Spleen (tissue), 11 donors: ENCODE results near the gene TMEM205. TPM values are rescaled to one million over a fixed set of nuclear protein-coding genes. Genes with fewer than 3 reads are reported as not detected.

Experiments used
- DNase-seq: peaks from one replicate; pipeline ENCODE4 v3.0.0-alpha.2; 2020
- H3K27ac ChIP-seq, 8 donors: fragments of 200-600 bp; sonication (generic) in 7 of 8; 1 replicate in 4 of 8; 2 replicates in 4 of 8; pipeline versions ENCODE4 v1.5.0 to v1.8.0; 2016 to 2021; ENCODE audit warnings: inconsistent platforms in 4 of 8, mild to moderate bottlenecking in 4 of 8, moderate library complexity in 1 of 8
- H3K27me3 ChIP-seq, 7 donors: fragments of 200-600 bp; sonication (generic) in 6 of 7; replicated peaks in 1 of 7; 1 replicate in 4 of 7; 2 replicates in 3 of 7; pipeline versions ENCODE4 v1.5.0 to v1.8.0; 2016 to 2021; ENCODE audit warnings: inconsistent platforms in 3 of 7, mild to moderate bottlenecking in 1 of 7
- H3K36me3 ChIP-seq, 6 donors: fragments of 200-600 bp; sonication (generic) in 5 of 6; 1 replicate in 4 of 6; 2 replicates in 2 of 6; pipeline versions ENCODE4 v1.5.0 to v1.8.0; 2016 to 2021; ENCODE audit warnings: inconsistent platforms in 2 of 6
- H3K4me1 ChIP-seq, 6 donors: fragments of 200-600 bp; sonication (generic) in 5 of 6; 1 replicate in 3 of 6; 2 replicates in 3 of 6; pipeline versions ENCODE4 v1.5.0 to v1.8.0; 2016 to 2021; ENCODE audit warnings: inconsistent platforms in 3 of 6
- H3K4me3 ChIP-seq, 8 donors: fragments of 200-600 bp; sonication (generic) in 7 of 8; 1 replicate in 4 of 8; 2 replicates in 4 of 8; pipeline versions ENCODE4 v1.5.0 to v1.8.0; 2016 to 2021; ENCODE audit warnings: inconsistent platforms in 4 of 8, mild to moderate bottlenecking in 4 of 8, moderate library complexity in 2 of 8
- H3K9me3 ChIP-seq, 8 donors: fragments of 200-600 bp; sonication (generic) in 7 of 8; 1 replicate in 4 of 8; 2 replicates in 4 of 8; pipeline versions ENCODE4 v1.5.0 to v1.8.0; 2016 to 2021; ENCODE audit warnings: inconsistent platforms in 4 of 8
- POLR2A ChIP-seq, 3 donors: fragments of 450-650 bp; IDR thresholded peaks; one replicate each; pipeline ENCODE4 v1.5.1; 2017; ENCODE audit warnings: antibody characterized with exemption in 3 of 3, mild to moderate bottlenecking in 1 of 3
- POLR2AphosphoS5 ChIP-seq, 3 donors: sonication (generic); formaldehyde crosslinking; IDR thresholded peaks; one replicate each; pipeline ENCODE4 v1.5.1; 2017; ENCODE audit warnings: antibody characterized with exemption in 3 of 3
- WGBS, 5 donors: extraction: QIAGEN DNeasy Blood & Tissue Kit in 3 of 5; methylation state at CpG; one replicate each; pipeline versions ENCODE4 v1.1.5 to v1.1.7; 2013 to 2018; 5-methylcytosine and 5-hydroxymethylcytosine counted together
- intact Hi-C: fragments of 100-400 bp; cut with DNase I; formaldehyde crosslinking; loops from one replicate; pipeline ENCODE4 v1.15.0; 2023; ENCODE audit warnings: low total_unique reads
- polyA plus RNA-seq, 3 donors: library from polyadenylated mRNA; stranded (reverse); fragments of 200-250 nt; gene quantifications; one replicate each; pipeline ENCODE4 v1.2.1, GENCODE V29; 2013
- total RNA-seq, 7 donors: library from RNA; depleted of rRNA in 3 of 7; stranded (reverse); fragments of >200 nt in 3 of 7; fragmentation: NEBNext Ultra II Directional in 4 of 7; extraction: Animal tissue kit (Norgen Biotek cat#: 25700) in 4 of 7; gene quantifications; one replicate each; pipeline versions ENCODE4 v1.1.0 to v1.2.1, GENCODE V29; 2016 to 2021
- TF ChIP-seq, protein P1 (sequence below), 11 experiments: fragments of 200-600 bp in 7 of 11; fragments of 450-650 bp in 4 of 11; sonication (generic) in 4 of 11; IDR thresholded peaks in 8 of 11; conservative IDR thresholded peaks in 3 of 11; 1 replicate in 7 of 11; 2 replicates in 4 of 11; pipeline versions ENCODE4 v1.4.0 to v1.8.0; 2016 to 2021; ENCODE audit warnings: antibody characterized with exemption in 11 of 11, inconsistent platforms in 4 of 11, mild to moderate bottlenecking in 1 of 11
- donor health status: healthy with polysubstance abuse.
- donor health status: DM: no; HTN: no; CAD: no; lungs with moderate emphysema.
- donor health status: DM: no; HTN: no; CAD: no.
- donor health status: Bipolar disorder and iron deficiency.
- donor health status: healthy.
- donor health status: DM: no; HTN: no; CAD: no.
- donor health status: DM: yes; HTN: yes; CAD: no.

Gene TMEM205
- total and polyA plus RNA-seq, 10 donors: 44.1 to 143 (median 69.6) TPM

GRCh38 chr19:11375143-11375948, 29.3 kb upstream of the TMEM205 start:
- peak; percentile 95 for DNase-seq
- H3K9me3 ChIP-seq: no peaks in the 10 kb centered on the region
- WGBS, 5 donors: 4 to 6% (median 5%) methylated on average over 23 to 27 of the region's 27 CpGs
- TF ChIP-seq POLR2A (IDR thresholded peaks at IDR 0.05) (peak in 2 of 3 donors; percentile 68 to 83), POLR2AphosphoS5 (IDR thresholded peaks at IDR 0.05) (peak; percentile 46 to 85 (median 73))
- TF ChIP-seq, protein P1, sequence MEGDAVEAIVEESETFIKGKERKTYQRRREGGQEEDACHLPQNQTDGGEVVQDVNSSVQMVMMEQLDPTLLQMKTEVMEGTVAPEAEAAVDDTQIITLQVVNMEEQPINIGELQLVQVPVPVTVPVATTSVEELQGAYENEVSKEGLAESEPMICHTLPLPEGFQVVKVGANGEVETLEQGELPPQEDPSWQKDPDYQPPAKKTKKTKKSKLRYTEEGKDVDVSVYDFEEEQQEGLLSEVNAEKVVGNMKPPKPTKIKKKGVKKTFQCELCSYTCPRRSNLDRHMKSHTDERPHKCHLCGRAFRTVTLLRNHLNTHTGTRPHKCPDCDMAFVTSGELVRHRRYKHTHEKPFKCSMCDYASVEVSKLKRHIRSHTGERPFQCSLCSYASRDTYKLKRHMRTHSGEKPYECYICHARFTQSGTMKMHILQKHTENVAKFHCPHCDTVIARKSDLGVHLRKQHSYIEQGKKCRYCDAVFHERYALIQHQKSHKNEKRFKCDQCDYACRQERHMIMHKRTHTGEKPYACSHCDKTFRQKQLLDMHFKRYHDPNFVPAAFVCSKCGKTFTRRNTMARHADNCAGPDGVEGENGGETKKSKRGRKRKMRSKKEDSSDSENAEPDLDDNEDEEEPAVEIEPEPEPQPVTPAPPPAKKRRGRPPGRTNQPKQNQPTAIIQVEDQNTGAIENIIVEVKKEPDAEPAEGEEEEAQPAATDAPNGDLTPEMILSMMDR (IDR thresholded peaks at IDR 0.05 in 8 of 11, conservative IDR thresholded peaks at IDR 0.05 in 3 of 11): no peak
- H3K36me3 ChIP-seq: peaks cover 0 to 28% (median 2%) of the 10 kb centered on the region in 6 donors
- H3K27me3 ChIP-seq: no peaks in the 10 kb centered on the region
- intact Hi-C loops: no loop called here
- peaks cover 35 to 67% (median 49%) of the 10 kb centered on the region in 6 donors for H3K4me1 ChIP-seq
- H3K4me3 ChIP-seq: peak overlapping the region; percentile 20 to 72 (median 58)
- peak overlapping the region; percentile 91 to 100 (median 96) for H3K27ac ChIP-seq

DNA sequence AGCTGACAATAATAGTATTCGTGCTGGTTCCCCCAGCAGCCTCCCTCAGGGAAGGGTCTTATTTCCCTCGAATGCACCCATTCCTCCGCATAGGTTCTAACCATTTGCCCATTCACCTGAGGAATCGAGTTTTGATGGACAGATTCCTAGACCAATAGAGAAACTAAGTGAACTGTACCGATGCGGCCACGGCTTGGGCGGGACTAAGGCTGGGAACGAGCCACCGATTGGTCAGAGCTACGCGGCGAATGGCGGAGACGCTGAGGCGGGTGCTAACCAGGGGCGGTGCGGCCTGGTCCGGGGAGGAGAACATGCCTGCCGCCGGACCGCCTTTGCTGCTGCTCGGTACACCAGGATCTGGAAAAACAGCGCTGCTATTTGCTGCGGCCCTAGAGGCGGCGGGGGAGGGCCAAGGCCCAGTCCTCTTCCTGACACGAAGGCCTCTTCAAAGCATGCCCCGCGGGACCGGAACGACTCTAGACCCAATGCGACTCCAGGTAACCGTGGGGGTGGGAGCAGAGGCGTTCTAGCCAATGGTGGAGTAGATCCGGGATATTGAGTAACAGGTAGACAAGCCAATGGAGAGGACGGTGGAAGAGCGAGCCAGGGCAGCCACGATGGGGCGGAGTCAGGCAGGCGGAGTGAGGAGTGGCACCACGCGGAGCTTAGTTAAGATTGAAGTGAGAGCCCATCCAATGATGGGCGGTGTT, 28.5 kb upstream of the TMEM205 start, which contains the start of gene SWSAP1:
TSS of gene SWSAP1 (plus strand) at position 234 of the 710 bp plus-strand sequence. CDS start at position 249, 15 bp downstream.
- peaks cover 31 to 60% (median 42%) of the 10 kb centered on the region in 6 donors for H3K4me1 ChIP-seq
- H3K4me3 ChIP-seq: peak within 1 kb of the TSS; percentile 39 to 73 (median 60)
- DNase-seq: peak; percentile 99
- H3K27me3 ChIP-seq: no peaks in the 10 kb centered on the region
- WGBS, 5 donors: 0 to 1% (median 0%) methylated on average over 35 to 44 of the region's 44 CpGs
- no peaks in the 10 kb centered on the region for H3K9me3 ChIP-seq
- TF ChIP-seq POLR2A (IDR thresholded peaks at IDR 0.05) (peak in 2 of 3 donors; percentile 25 to 49), POLR2AphosphoS5 (IDR thresholded peaks at IDR 0.05) (peak; percentile 90 to 94 (median 92))
- TF ChIP-seq, protein P1 (IDR thresholded peaks at IDR 0.05 in 8 of 11, conservative IDR thresholded peaks at IDR 0.05 in 3 of 11): peak in 2 of 11 experiments; percentile 7 to 34
- peak within 1 kb of the TSS; percentile 91 to 100 (median 96) for H3K27ac ChIP-seq
- intact Hi-C loops: no loop called here
- peaks cover 0 to 36% (median 2%) of the 10 kb centered on the region in 6 donors for H3K36me3 ChIP-seq

GRCh38 chr19:11373885-11374432, 27.9 kb upstream of the TMEM205 start:
- H3K27ac ChIP-seq: peak overlapping the region; percentile 91 to 100 (median 96)
- peak overlapping the region; percentile 39 to 73 (median 60) for H3K4me3 ChIP-seq
- no peaks in the 10 kb centered on the region for H3K27me3 ChIP-seq
- TF ChIP-seq POLR2AphosphoS5 (IDR thresholded peaks at IDR 0.05) (no peak), POLR2A (IDR thresholded peaks at IDR 0.05) (no peak)
- TF ChIP-seq, protein P1 (IDR thresholded peaks at IDR 0.05 in 8 of 11, conservative IDR thresholded peaks at IDR 0.05 in 3 of 11): no peak
- H3K9me3 ChIP-seq: no peaks in the 10 kb centered on the region
- WGBS, 5 donors: 16 to 35% (median 20%) methylated on average over 11 of the region's 11 CpGs
- no peak for DNase-seq
- peaks cover 0 to 40% (median 4%) of the 10 kb centered on the region in 6 donors for H3K36me3 ChIP-seq
- intact Hi-C loops: no loop called here
- H3K4me1 ChIP-seq: peaks cover 31 to 54% (median 40%) of the 10 kb centered on the region in 6 donors
